NK-92 (cell line): ENCODE results near the gene MAP4K3.

Source experiments
- DNase-seq: peaks from one replicate; lab custom pipeline; 2025; ENCODE audit not compliant: unreplicated experiment; lab: John Stamatoyannopoulos, UW

Gene MAP4K3

GRCh38 chr2:39447266-39448168 is 10.4 kb upstream of the MAP4K3 start:
- no peak for DNase-seq

GRCh38 chr2:39445934-39446333 is 8.8 kb upstream of the MAP4K3 start:
- DNase-seq, result no peak

GRCh38 chr2:39443009-39443408 is 5.9 kb upstream of the MAP4K3 start:
- no peak for DNase-seq

GRCh38 chr2:39437522-39438296 is 624 bp upstream of the MAP4K3 start:
- DNase-seq, result no peak

GRCh38 chr2:39435741-39436591 is 1.1 kb downstream of the MAP4K3 start:
- DNase-seq, result no peak

DNA sequence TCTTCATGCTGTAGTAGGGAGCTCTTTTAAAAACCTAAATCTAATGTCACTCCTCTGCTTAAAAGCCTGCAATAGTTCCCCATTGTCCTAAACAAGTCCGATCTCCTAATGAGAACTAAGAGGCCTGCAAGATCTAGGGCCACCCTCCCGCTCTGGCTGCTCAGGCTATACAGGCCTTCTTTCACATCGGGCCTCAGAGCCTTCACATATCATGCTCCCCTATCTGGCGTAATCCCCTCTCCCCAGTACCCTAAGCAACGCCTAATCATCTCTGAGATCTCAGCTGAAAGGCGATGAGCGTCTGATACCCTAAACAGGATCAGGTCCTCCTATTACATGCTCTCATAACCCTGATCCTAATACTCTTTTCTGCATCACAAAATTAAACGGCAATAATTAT is 1.9 kb downstream of the MAP4K3 start:
- no peak for DNase-seq

GRCh38 chr2:39434233-39434897 is 2.7 kb downstream of the MAP4K3 start:
- DNase-seq, result no peak

DNA sequence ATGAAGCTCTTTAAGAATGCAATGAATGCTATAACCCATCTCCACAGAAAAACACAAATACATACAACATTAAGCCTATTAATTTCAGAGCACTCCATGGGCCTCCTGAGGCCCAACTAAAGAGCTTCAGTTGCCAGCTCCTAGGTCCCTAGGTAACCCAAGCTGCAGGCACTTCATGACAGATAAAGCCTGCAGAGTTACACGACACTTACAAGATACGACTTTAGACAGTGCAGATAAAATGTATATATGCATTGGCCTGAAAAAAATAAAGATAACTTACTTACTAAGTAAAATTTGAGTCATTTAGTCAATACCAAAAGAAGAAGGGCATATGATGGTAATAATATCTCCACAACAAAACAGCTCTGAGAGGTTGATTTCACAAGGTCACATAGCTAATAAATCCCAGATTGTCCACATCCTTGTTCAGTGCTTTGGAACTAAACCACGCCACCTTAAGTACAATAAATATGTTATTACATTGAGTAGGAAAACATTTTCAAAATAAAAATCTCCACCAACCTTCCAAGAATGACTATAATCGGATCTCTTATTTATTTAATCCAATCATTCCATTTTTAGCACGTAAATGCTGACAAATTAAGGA is 3.4 kb downstream of the MAP4K3 start:
- no peak for DNase-seq

DNA sequence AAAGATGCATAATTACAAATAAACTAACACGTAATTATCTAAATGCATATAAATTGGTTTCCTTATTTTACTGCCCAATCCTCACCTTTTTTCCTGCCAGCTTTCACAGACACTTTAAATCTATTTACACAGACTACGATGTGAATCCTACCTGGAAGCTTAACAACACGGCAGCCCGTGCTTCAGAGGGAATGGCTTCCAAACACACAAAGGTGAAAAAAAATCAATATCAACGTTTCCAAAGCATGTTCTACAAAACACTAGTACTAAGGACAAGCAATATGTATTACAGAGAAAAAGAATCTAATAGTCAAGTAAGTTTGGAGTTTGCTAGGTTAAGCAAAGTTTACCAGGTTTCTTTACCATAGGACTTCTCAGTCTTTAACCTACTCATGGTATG is 4.4 kb downstream of the MAP4K3 start:
- no peak for DNase-seq

- no peak for DNase-seq
These were observed 5.3 kb downstream of the MAP4K3 start for GRCh38 chr2:39431592-39432316.

DNA sequence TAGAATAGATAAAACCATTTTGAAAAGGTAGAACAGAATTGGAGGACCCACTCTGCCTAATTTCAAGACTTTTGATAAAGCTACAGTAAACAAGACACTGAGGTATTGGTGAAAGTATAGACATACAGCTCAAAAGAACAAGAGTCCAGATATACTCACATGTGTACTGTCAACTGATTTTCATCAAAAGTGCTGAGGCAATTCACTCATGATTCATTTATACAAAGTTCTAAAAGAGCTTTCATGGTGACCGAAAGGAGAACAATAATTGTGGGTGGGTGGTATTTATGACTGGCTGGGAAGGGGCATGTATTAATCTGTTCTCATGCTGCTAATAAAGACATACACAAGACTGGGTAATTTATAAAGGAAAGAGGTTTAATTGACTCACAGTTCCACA is 7.3 kb downstream of the MAP4K3 start:
- no peak for DNase-seq

DNA sequence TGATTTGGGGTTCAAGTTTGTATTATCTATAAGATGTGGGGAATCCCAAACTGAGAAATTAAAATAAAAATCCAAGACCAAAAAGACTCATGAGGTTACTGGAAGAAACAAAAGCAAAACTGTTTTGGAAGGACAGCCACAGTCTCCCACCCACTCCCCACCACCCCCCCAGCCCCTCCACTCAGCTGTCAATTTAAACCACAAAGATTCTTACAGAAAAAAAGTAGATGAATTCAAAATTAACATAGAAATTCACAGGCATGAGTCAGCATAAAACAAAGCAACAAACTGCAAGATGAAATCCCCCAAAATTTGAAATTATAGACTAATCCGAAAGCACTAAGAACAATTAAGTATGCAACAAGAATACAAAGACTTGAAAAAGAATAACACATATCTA is 12.1 kb downstream of the MAP4K3 start:
- no peak for DNase-seq

DNA sequence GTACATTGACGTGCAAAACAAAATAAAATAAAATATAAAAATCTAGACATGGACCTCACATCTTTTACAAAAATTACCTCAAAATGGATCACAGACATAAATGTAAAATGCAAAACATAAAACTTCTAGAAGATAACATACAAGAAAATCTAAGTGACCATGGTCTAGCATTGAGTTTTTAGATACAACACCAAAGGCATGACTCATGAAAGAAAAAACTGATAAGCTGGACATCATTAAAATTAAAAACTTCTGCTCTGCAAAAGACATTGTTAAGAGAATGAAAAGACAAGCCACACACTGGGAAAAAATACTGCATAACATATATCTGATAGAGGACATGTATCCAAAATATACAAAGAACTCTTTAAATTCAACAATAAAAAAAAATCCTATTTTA is 14.4 kb downstream of the MAP4K3 start:
- no peak for DNase-seq

- DNase-seq, result no peak
These were observed 15.7 kb downstream of the MAP4K3 start for GRCh38 chr2:39421354-39421753.

DNA sequence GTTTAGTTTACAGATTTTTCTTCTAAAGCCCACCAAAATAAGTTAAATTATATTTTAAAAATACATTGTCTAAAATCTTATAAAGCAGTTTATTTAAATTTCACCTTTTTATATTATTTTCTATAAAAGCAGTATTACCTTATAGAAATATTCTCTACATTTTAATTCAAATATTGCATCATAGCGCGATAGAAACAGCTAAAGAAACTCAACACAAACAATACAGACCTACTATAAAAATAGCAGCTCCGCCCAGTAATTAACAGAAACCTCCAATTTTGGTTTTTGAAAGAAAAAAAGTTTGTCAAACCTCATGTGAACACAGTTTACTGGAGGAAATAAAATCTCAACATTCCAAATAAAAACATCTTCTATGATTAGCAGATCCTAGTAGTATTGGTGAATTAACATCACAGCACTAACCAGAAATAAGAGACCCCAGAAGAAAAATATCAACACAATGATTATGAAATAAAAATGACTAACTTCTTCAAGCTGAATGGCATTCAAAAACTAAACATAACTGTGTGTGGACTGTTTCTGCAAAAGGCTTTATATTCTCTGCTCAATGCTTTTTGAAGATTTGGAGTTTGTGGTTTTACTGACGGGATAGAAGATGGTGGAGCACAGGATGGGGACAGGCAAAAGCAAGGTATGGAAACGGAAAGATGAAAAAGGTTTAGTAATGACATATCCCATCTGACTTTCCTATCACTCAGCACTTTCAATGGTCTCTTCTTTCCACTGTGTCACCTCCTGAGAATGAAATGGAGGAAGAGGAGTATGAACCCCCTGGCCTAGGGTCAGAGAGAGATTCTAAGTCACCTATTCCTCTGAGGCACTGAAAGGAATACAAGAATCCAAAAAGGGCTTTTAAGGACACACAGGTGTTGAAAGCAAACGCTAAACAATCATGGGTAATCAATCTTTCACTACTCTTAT is 17.5 kb downstream of the MAP4K3 start:
- no peak for DNase-seq

- DNase-seq, result no peak
These were observed 18.6 kb downstream of the MAP4K3 start for GRCh38 chr2:39418491-39418890.

DNA sequence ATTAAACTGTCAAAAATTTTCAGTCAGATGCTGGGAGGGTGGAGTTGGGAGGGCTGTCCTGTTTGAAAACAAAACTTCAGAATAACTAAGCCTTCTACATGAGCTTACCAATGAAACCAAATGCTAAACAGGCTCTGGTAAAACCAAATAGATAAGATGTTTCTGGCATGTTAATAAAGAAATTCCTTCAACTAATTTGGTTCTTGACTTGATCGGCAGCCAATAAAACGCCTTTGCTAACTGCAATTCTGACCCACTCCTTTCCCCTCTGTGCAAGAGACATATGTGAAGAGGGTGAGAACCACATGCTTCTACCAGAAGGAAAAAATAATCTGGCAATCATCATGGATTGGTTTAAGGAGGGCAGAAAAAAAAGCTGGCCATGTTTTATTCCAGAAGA is 20.9 kb downstream of the MAP4K3 start:
- DNase-seq, result no peak

DNA sequence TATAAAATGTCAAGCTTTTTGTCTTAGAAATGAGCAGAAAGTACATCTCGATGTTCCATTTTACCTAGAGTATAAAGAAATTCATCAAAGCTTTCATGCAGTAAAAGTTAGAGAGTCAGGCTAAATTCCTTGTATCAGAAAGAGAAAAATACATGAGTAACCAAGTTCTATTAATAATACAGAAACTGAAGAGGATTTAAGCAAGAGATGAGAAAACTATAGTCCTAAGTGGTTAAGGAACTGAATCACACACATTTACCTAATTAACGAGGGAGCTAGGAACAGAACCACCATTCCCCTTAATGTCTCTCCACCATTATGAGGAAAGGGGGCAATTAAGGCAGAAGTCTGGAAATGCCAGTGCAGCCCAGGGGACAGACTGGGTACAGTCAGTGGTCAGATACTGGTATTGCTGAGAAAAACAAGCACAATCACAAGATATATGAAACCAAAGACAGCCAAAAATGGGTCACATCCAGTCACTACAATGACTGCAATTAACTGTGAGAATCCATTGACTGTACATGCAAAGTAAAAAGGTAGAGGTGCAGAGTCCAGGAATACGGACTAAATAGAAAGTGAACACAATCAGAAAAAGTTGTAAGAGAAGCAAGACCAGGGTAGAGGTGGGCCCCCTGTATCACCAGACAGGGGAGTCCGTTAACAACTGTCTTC is 23.9 kb downstream of the MAP4K3 start:
- no peak for DNase-seq
